Tibial nerve (tissue), 4 donors: Measurements from ENCODE around the gene CST2. TPM values are rescaled to one million over a fixed set of nuclear protein-coding genes. Genes with fewer than 3 reads are reported as not detected.

Experiments
- DNase-seq, 2 donors: peaks; one replicate each; pipeline ENCODE4 v3.0.0-alpha.2; 2019; ENCODE audit warnings: low spot score in 2 of 2
- H3K27ac ChIP-seq, 4 donors: fragments of 200-600 bp; sonication (generic) in 3 of 4; one replicate each; pipeline ENCODE4 v1.5.1; 2017 to 2019; ENCODE audit warnings: mild to moderate bottlenecking in 1 of 4
- H3K27me3 ChIP-seq, 2 donors: fragments of 200-600 bp; sonication (generic) in 1 of 2; one replicate each; pipeline versions ENCODE4 v1.5.1 to v1.6.0; 2017 to 2019
- H3K36me3 ChIP-seq, 3 donors: fragments of 200-600 bp; sonication (generic); one replicate each; pipeline ENCODE4 v1.5.1; 2018 to 2019
- H3K4me1 ChIP-seq, 4 donors: fragments of 200-600 bp; sonication (generic) in 3 of 4; one replicate each; pipeline ENCODE4 v1.5.1; 2017 to 2019
- H3K4me3 ChIP-seq, 4 donors: fragments of 200-600 bp; sonication (generic) in 3 of 4; one replicate each; pipeline ENCODE4 v1.5.1; 2017 to 2019; ENCODE audit warnings: mild to moderate bottlenecking in 1 of 4, moderate library complexity in 1 of 4
- H3K9me3 ChIP-seq, 4 donors: fragments of 200-600 bp; sonication (generic) in 3 of 4; one replicate each; pipeline ENCODE4 v1.5.1; 2017 to 2019
- EP300 ChIP-seq, 2 donors: sonication (generic); formaldehyde crosslinking; IDR thresholded peaks; one replicate each; pipeline ENCODE4 v1.6.1; 2017; ENCODE audit warnings: antibody characterized with exemption in 2 of 2, mild to moderate bottlenecking in 1 of 2
- POLR2A ChIP-seq, 2 donors: fragments of 450-650 bp; IDR thresholded peaks; one replicate each; pipeline ENCODE4 v1.6.1; 2017; ENCODE audit warnings: antibody characterized with exemption in 2 of 2, mild to moderate bottlenecking in 2 of 2, moderate library complexity in 2 of 2
- WGBS, 2 donors: methylation state at CpG; one replicate each; pipeline ENCODE4 v1.1.5; 2018; 5-methylcytosine and 5-hydroxymethylcytosine counted together
- total RNA-seq, 4 donors: library from RNA; depleted of rRNA; stranded (reverse); fragments of >200 nt; gene quantifications; one replicate each; pipeline ENCODE4 v1.1.0, GENCODE V29; 2016
- TF ChIP-seq, protein P1 (sequence below), 5 experiments: fragments of 200-600 bp in 3 of 5; fragments of 450-650 bp in 2 of 5; sonication (generic) in 3 of 5; IDR thresholded peaks; one replicate each; pipeline ENCODE4 v1.5.1; 2016 to 2019; ENCODE audit warnings: antibody characterized with exemption in 5 of 5, mild to moderate bottlenecking in 3 of 5, moderate library complexity in 2 of 5

CST2 gene
- total RNA-seq, result 1 to 10 TPM in 1 of 4 donors, under 1 TPM in 1, not detected in 2; 0.98 to 2.4 TPM

- no peak within 1 kb of the TSS for H3K4me3 ChIP-seq
- H3K36me3 ChIP-seq, result no peaks in the 10 kb centered on the region
- H3K9me3 ChIP-seq, result no peaks in the 10 kb centered on the region
- TF ChIP-seq, protein P1, sequence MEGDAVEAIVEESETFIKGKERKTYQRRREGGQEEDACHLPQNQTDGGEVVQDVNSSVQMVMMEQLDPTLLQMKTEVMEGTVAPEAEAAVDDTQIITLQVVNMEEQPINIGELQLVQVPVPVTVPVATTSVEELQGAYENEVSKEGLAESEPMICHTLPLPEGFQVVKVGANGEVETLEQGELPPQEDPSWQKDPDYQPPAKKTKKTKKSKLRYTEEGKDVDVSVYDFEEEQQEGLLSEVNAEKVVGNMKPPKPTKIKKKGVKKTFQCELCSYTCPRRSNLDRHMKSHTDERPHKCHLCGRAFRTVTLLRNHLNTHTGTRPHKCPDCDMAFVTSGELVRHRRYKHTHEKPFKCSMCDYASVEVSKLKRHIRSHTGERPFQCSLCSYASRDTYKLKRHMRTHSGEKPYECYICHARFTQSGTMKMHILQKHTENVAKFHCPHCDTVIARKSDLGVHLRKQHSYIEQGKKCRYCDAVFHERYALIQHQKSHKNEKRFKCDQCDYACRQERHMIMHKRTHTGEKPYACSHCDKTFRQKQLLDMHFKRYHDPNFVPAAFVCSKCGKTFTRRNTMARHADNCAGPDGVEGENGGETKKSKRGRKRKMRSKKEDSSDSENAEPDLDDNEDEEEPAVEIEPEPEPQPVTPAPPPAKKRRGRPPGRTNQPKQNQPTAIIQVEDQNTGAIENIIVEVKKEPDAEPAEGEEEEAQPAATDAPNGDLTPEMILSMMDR (IDR thresholded peaks at IDR 0.05), result no peak
- TF ChIP-seq POLR2A (IDR thresholded peaks at IDR 0.05), result no peak
- TF ChIP-seq EP300 (IDR thresholded peaks at IDR 0.05), result no peak
- H3K4me1 ChIP-seq, result peaks cover 0 to 8% (median 0%) of the 10 kb centered on the region in 4 donors
- 48 to 49% methylated on average over 4 of the region's 4 CpGs for WGBS, 2 donors
- H3K27ac ChIP-seq, result no peak within 1 kb of the TSS
- H3K27me3 ChIP-seq, result no peaks in the 10 kb centered on the region
- no peak for DNase-seq
Measured at GRCh38 chr20:23826541-23827021, at the start of gene CST2. TSS of gene CST2 (minus strand) at chr20:23826729. CDS start at chr20:23826660, 69 bp downstream.

GRCh38 chr20:23875606-23876237 is 49.2 kb upstream of the CST2 start:
- no peaks in the 10 kb centered on the region for H3K36me3 ChIP-seq
- no peaks in the 10 kb centered on the region for H3K27me3 ChIP-seq
- H3K9me3 ChIP-seq, result no peaks in the 10 kb centered on the region
- no peak overlapping the region for H3K27ac ChIP-seq
- DNase-seq, result no peak
- H3K4me3 ChIP-seq, result no peak overlapping the region
- TF ChIP-seq, protein P1 (IDR thresholded peaks at IDR 0.05), result no peak
- TF ChIP-seq POLR2A (IDR thresholded peaks at IDR 0.05) (no peak), EP300 (IDR thresholded peaks at IDR 0.05) (no peak)
- 79 to 83% methylated on average over 6 of the region's 6 CpGs for WGBS, 2 donors
- H3K4me1 ChIP-seq, result peaks cover 0 to 20% (median 1%) of the 10 kb centered on the region in 4 donors

- TF ChIP-seq, protein P1 (IDR thresholded peaks at IDR 0.05), result no peak
- TF ChIP-seq POLR2A (IDR thresholded peaks at IDR 0.05) (no peak), EP300 (IDR thresholded peaks at IDR 0.05) (no peak)
- Histone ChIP-seq H3K4me3 (no peak overlapping the region), H3K9me3 (no peaks in the 10 kb centered on the region), H3K36me3 (no peaks in the 10 kb centered on the region), H3K27ac (no peak overlapping the region), H3K4me1 (peaks cover 0 to 22% (median 3%) of the 10 kb centered on the region in 4 donors), H3K27me3 (no peaks in the 10 kb centered on the region)
- DNase-seq, result no peak
- 57 to 58% methylated on average over 5 of the region's 5 CpGs for WGBS, 2 donors
Measured at GRCh38 chr20:23874747-23875146, 48.2 kb upstream of the CST2 start.

DNA sequence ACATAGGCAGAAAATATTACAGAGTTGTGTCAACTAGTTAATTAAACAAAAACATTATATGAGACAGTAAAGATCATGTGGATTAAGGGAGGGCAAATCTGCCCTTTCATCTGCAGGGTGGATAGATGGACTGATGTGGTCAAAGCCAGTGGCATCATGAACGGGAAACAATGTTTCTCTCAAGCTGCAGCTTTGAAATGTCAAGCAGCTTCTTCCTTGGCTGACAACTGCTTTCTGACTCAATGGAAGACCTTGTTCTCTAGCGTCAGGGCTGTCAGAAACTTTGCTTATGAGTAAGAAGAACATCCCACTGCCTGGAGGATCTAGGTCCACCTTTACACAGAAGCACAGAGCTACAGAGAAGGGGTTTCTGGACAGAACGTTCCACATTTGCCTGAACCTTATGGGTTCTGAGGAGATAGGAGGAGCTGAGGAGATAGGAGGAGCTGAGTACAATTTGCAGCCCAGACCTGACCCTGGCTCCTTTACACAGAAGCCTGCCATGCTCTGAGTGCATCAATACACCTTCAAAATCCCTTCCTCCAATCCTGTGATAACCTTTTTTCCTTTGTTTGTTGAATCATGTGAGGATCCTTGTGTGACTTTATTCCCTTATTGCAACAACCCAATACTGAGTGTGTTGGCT is 47.0 kb upstream of the CST2 start:
- Histone ChIP-seq H3K27ac (no peak overlapping the region), H3K4me1 (peaks cover 0 to 10% (median 3%) of the 10 kb centered on the region in 4 donors), H3K9me3 (no peaks in the 10 kb centered on the region)

More for the DNA sequence above, 47.0 kb upstream of the CST2 start:
- H3K36me3 ChIP-seq, result no peaks in the 10 kb centered on the region
- H3K27me3 ChIP-seq, result no peaks in the 10 kb centered on the region
- no peak for DNase-seq
- TF ChIP-seq, protein P1 (IDR thresholded peaks at IDR 0.05), result no peak
- TF ChIP-seq POLR2A (IDR thresholded peaks at IDR 0.05) (no peak), EP300 (IDR thresholded peaks at IDR 0.05) (no peak)
- no peak overlapping the region for H3K4me3 ChIP-seq
- WGBS, 2 donors, result 38 to 60% methylated on average over 3 of the region's 3 CpGs
